Measurements from ENCODE around the gene LPGAT1.
A peak's percentile ranks its signal among the peaks of the same experiment; 100 is the strongest.

Gene LPGAT1

DNA sequence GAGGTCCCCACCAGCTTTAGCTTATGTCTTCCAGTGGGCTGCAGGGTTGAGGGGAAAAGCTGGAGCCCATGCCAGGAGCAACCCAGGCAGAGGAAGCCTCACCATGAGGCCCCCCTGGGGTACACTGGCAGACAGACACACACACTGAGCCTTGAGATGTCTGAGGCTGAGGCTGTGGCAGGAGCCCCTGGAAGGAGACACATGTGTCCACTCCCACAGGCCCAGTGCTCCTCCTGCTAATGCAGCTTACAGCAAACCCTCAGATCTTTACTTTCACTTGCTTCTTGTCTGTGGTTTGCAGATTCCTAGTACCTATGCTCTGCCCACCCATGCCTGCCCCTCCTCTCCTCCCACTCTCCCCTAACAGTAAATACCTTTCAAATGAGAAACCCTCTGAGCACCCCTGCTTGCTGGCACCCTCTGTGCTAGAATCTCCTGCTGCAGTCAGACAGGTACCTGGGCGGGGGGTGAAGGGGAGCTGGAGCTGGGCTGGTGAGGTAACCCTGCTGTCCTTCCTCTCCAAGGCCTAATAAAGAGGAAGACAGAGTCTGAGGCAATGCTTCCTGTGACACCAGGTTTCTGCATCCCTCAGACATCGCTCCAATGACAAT, 91.8 kb downstream of the LPGAT1 start:
- in situ Hi-C loops (cut with HindIII; ENCODE audit: low pct_ligation_motif_present, low sequenced_read_pairs): no loop called here
- H3K27ac ChIP-seq: no peak overlapping the region
- no peak for DNase-seq
- no peaks in the 10 kb centered on the region for H3K27me3 ChIP-seq (replicated peaks)
- no peak overlapping the region for H3K4me3 ChIP-seq (ENCODE audit: low read depth, low read length)
- TF ChIP-seq, protein P1, sequence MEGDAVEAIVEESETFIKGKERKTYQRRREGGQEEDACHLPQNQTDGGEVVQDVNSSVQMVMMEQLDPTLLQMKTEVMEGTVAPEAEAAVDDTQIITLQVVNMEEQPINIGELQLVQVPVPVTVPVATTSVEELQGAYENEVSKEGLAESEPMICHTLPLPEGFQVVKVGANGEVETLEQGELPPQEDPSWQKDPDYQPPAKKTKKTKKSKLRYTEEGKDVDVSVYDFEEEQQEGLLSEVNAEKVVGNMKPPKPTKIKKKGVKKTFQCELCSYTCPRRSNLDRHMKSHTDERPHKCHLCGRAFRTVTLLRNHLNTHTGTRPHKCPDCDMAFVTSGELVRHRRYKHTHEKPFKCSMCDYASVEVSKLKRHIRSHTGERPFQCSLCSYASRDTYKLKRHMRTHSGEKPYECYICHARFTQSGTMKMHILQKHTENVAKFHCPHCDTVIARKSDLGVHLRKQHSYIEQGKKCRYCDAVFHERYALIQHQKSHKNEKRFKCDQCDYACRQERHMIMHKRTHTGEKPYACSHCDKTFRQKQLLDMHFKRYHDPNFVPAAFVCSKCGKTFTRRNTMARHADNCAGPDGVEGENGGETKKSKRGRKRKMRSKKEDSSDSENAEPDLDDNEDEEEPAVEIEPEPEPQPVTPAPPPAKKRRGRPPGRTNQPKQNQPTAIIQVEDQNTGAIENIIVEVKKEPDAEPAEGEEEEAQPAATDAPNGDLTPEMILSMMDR (IDR thresholded peaks at IDR 0.05; ENCODE audit: low read depth, low read length, missing control alignments): no peak
- H3K36me3 ChIP-seq (replicated peaks): no peaks in the 10 kb centered on the region

DNA sequence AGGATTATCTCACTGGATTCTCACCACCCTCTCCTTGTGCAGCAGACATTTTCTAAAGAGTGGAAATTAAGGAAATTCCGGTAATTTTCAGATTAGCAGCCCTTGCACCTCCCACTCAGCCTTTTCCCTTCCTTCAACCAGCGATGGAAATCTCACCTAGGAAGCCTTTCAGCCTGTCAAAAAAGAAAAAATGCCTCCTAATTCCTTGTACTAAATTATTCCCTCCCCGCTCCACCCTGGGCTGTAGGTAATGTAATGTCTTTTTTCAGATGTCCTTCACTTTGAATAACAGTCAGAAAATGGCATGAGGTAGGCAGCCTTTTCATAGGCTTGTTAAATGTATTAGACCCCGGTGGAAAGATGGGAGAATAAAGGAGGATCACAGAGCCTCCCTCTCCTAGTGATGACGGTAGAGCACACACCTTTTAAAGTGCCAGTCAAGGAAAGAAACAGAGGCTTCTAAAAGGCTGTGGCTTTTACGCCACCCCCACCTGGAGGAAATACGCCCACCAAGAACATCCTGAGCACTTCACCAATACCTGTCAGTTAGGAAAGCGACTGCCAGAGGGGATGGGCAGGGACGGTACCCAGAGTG, 92.4 kb downstream of the LPGAT1 start:
- TF ChIP-seq, protein P1 (IDR thresholded peaks at IDR 0.05; ENCODE audit: low read depth, low read length, missing control alignments): no peak
- H3K27ac ChIP-seq: no peak overlapping the region
- H3K4me3 ChIP-seq (ENCODE audit: low read depth, low read length): no peak overlapping the region
- no peaks in the 10 kb centered on the region for H3K27me3 ChIP-seq (replicated peaks)
- H3K36me3 ChIP-seq (replicated peaks): no peaks in the 10 kb centered on the region
- no peak for DNase-seq
- in situ Hi-C loops (cut with HindIII; ENCODE audit: low pct_ligation_motif_present, low sequenced_read_pairs): no loop called here

DNA sequence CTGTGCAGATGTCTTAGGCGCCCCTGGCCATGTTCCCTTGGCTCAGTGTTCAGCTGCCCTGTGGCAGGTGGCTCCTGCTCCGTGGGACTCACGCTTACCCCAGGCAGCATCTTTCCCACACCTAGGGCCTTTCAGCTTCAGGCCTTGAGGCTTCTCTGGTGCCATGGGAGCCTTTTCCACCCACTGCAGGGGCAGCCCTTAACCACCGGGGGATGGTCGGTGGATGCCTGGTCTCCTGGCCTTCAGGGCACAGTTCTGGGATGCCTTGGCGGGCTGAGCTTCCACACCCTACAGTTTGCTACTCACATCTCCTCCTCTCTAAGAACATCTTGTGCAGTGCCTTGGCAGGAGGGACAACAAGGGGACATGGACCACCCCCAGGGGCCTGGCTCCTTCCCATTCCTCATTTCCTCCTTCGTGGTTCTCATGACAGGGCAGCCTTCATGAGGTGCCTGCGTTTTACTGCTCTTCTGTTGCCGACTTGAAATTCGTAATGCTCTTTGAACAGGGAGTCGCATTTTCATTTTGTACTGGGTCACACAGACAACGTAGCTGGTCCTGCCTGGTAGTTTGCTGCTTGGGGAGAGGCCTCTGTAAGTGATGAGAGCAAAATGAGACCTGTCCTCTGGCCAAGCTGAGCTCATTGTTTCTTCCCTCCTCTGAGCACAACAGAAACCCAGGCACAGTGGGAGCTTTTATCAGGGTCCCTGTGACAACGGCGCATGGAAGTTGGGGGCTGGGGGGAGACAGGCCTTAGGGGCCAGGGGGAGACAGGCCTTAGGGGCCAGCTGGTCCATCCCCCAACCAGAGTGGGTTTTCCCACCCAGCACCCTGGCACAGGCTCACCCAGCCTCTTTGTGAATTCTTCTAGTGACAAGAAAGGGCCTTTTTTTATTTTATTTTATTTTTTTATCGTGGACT, 93.2 kb downstream of the LPGAT1 start:
- no peak for DNase-seq
- Histone ChIP-seq H3K27me3 (replicated peaks) (no peaks in the 10 kb centered on the region), H3K4me3 (ENCODE audit: low read depth, low read length) (no peak overlapping the region), H3K36me3 (replicated peaks) (no peaks in the 10 kb centered on the region), H3K27ac (no peak overlapping the region)
- in situ Hi-C loops (cut with HindIII; ENCODE audit: low pct_ligation_motif_present, low sequenced_read_pairs): no loop called here
- TF ChIP-seq, protein P1 (IDR thresholded peaks at IDR 0.05; ENCODE audit: low read depth, low read length, missing control alignments): no peak

DNA sequence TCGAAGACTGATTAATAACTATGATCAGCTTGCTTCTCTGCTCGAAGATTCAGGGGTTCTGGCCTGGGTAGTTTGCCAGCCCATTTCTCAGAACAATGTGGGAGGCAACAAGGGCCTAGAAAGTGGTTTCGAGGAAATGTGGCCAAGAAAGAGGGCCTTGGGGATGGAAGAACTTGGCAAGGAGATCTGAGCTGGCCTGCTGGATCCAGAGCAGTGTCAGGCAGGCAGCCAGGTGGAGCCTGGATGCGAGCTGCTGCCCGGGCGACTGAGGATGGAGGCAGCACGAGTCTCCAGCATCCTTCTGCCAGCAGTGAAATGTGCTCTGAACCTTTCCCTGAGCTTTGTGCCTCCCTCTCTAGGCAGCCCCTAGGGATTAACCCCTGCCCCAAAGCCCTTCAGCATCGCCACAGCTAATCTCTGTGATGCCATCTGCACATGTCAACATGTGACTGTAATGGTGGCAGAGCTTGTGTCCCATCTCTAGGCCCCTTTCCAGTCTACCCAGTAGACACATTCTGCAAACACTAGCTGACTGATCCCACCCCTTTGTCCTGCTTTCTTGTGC, 94.1 kb downstream of the LPGAT1 start:
- DNase-seq: no peak
- no peaks in the 10 kb centered on the region for H3K27me3 ChIP-seq (replicated peaks)
- no peaks in the 10 kb centered on the region for H3K36me3 ChIP-seq (replicated peaks)
- H3K4me3 ChIP-seq (ENCODE audit: low read depth, low read length): no peak overlapping the region
- TF ChIP-seq, protein P1 (IDR thresholded peaks at IDR 0.05; ENCODE audit: low read depth, low read length, missing control alignments): no peak
- H3K27ac ChIP-seq: no peak overlapping the region
- in situ Hi-C loops (cut with HindIII; ENCODE audit: low pct_ligation_motif_present, low sequenced_read_pairs): no loop called here

DNA sequence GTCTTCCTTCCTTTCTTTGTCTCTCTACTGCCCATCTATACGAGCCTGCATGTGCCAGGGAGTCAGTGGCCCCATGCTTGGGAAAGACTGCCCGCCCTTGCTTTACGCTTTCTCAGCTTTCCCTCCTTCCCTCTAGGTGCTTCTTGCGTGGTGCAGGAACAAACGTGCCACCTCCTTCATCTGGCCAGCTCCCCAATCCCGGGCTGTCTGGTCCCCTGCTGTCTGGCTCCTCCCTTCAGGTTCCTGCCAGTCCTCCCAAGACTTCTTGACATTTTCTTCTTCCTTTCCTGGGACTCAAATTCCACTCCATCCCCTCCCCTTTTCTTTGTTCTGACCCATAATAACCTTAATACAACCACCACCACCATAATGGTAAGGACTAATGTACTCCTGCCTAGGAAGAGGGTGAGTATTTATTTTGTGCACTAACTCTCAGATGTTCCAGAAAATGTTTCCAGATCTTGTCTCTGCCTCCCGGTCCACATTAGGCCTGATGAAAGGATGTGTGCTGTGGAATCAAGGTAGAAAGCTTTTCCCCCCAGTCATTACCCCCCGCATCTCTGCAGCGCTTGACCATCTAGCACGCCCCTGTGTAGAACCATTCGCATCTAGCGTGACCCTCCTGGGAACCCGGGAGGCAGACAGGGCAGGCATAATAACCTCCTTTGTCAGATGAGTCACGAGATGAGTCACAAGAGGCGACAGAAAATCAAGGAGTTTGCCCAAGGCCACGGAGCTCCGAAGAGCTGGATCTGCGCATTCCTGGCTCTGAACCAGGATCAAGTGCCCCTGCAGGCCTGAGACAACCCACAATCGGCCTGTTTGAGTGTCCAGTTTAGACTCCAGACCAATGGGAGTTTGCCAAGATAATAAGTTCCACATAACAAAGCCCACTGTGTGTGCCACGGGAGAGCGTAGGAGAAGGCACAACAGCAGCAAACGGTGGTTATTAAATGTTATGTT, 95.1 kb downstream of the LPGAT1 start:
- no peak overlapping the region for H3K4me3 ChIP-seq (ENCODE audit: low read depth, low read length)
- DNase-seq: peak; percentile 89
- in situ Hi-C loops (cut with HindIII; ENCODE audit: low pct_ligation_motif_present, low sequenced_read_pairs): no loop called here
- H3K36me3 ChIP-seq (replicated peaks): no peaks in the 10 kb centered on the region
- H3K27ac ChIP-seq: peak overlapping the region; percentile 40
- H3K27me3 ChIP-seq (replicated peaks): no peaks in the 10 kb centered on the region
- TF ChIP-seq, protein P1 (IDR thresholded peaks at IDR 0.05; ENCODE audit: low read depth, low read length, missing control alignments): no peak
